GM20000 (cell line): ENCODE data around the gene LYPLA2.
"Not testable (repeated sequence)": the region's sequence is repeated elsewhere in the genome, so short reads cannot be mapped to it uniquely, and the experiment has no call there.

Experiments used
- DNase-seq: peaks from one replicate; pipeline ENCODE4 v3.0.0; 2012; ENCODE audit warnings: low spot score
- TF ChIP-seq, protein P1 (sequence below): IDR thresholded peaks from 2 replicates; pipeline ENCODE4 v1.5.1; 2012; ENCODE audit warnings: mild to moderate bottlenecking, control low read depth; ENCODE audit errors: extremely low read depth, missing control alignments

The LYPLA2 gene

DNA sequence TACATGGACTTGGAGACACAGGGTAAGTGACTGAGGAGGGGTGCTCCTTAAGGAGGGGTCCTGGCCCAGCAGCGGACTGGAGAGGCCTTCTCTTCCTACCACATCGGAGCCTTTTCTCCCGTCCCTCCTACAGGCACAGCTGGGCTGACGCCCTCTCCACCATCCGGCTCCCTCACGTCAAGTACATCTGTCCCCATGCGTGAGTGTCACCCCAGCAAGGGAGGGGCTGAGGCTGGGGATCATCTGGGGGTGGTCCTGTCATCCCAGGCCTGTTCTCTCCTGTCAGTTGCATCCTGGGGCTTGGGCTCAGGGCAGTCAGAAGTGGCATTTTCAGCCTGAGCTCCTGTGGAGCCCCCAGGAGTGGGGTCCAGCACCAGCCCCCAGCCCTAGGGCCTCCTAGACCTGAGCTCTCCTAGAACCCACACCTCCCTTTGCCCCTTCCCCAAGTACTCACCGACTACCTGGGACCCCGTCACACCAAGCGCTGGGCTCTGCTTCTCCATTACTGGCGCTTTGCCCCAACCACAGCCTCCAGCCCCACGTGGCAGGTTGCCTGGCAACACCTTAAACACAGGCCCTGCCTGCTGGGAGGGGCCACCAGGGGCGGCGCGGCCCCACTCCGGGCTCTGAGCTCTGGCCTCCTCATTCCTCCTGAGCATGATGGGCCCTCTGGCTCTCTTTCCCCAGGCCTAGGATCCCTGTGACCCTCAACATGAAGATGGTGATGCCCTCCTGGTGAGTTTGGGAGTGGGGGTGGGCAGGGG is 2.3 kb downstream of the LYPLA2 start:
- no peak for DNase-seq
- TF ChIP-seq, protein P1, sequence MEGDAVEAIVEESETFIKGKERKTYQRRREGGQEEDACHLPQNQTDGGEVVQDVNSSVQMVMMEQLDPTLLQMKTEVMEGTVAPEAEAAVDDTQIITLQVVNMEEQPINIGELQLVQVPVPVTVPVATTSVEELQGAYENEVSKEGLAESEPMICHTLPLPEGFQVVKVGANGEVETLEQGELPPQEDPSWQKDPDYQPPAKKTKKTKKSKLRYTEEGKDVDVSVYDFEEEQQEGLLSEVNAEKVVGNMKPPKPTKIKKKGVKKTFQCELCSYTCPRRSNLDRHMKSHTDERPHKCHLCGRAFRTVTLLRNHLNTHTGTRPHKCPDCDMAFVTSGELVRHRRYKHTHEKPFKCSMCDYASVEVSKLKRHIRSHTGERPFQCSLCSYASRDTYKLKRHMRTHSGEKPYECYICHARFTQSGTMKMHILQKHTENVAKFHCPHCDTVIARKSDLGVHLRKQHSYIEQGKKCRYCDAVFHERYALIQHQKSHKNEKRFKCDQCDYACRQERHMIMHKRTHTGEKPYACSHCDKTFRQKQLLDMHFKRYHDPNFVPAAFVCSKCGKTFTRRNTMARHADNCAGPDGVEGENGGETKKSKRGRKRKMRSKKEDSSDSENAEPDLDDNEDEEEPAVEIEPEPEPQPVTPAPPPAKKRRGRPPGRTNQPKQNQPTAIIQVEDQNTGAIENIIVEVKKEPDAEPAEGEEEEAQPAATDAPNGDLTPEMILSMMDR = no peak

DNA sequence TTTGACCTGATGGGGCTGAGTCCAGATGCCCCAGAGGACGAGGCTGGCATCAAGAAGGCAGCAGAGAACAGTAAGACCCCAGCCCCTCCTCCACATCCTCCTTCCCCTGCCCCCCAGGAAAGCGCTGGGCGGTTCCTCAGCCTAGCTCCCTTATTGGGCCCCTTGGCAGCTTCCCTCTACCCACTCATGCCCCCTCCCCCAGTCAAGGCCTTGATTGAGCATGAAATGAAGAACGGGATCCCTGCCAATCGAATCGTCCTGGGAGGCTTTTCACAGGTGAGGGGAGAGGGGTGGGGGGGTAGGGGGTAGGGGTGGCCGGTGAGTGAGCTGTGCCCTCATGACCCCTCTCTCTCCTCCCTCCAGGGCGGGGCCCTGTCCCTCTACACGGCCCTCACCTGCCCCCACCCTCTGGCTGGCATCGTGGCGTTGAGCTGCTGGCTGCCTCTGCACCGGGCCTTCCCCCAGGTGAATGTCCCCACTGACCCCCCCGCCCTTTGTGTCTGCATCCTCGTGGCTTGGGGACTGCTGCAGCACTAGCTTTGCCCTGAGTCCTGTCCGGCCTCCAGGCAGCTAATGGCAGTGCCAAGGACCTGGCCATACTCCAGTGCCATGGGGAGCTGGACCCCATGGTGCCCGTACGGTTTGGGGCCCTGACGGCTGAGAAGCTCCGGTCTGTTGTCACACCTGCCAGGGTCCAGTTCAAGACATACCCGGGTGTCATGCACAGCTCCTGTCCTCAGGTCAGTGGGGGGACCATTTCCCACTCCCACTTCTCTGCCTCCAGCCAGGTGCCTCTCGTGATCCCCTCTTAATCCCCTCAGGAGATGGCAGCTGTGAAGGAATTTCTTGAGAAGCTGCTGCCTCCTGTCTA is 3.2 kb downstream of the LYPLA2 start:
- no peak for DNase-seq
- TF ChIP-seq, protein P1 = no peak

DNA sequence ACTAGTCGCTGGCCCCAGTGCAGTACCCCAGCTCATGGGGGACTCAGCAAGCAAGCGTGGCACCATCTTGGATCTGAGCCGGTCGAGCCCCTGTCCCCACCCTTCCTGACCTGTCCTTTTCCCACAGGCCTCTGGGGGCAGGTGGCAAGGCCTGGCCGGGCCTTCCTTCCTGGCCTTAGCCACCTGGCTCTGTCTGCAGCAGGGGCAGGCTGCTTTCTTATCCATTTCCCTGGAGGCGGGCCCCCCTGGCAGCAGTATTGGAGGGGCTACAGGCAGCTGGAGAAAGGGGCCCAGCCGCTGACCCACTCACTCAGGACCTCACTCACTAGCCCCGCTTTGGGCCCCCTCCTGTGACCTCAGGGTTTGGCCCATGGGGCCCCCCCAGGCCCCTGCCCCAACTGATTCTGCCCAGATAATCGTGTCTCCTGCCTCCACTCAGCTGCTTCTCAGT is 3.8 kb downstream of the LYPLA2 start:
- DNase-seq = not testable (repeated sequence)

DNA sequence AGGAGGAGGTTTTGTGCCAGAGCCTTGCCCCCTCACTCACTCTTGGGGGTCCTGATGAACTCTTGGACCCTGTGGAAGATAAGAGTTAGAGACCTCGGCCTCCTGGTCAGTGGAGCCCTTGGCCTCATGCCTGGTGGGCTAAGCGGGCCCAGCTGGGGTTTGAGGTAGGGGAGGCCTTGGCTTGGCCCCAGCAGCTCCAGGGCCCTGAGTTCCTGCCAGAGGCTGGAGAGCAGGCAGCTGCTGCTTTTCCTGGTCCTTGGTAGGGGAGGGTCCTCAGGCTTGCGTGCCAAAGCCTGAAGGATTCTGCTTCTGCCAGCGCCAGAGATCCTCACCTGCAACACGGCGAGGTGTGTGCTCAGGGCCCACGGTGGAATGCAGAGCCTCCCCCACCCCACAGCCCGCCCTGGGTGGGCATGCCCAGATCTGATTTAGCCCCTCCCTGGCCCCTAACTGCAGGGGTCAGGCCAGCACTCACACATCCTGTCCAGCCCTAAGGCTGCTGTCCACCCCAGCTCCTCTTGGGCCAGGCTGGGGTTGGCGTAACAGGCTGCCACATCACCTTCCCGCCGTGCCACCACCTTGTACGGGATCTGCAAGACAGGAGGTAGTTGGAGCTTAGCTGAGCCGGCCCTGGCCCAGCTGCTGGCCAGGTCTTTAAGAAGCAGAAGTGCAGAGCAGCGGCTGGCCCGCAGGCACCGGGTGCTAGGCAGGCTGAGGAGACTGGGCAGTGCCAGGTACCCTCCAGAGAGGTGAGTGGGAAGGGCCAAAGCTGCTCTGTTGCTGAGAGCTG is 4.9 kb downstream of the LYPLA2 start:
- TF ChIP-seq, protein P1 = no peak
- DNase-seq = no peak

DNA sequence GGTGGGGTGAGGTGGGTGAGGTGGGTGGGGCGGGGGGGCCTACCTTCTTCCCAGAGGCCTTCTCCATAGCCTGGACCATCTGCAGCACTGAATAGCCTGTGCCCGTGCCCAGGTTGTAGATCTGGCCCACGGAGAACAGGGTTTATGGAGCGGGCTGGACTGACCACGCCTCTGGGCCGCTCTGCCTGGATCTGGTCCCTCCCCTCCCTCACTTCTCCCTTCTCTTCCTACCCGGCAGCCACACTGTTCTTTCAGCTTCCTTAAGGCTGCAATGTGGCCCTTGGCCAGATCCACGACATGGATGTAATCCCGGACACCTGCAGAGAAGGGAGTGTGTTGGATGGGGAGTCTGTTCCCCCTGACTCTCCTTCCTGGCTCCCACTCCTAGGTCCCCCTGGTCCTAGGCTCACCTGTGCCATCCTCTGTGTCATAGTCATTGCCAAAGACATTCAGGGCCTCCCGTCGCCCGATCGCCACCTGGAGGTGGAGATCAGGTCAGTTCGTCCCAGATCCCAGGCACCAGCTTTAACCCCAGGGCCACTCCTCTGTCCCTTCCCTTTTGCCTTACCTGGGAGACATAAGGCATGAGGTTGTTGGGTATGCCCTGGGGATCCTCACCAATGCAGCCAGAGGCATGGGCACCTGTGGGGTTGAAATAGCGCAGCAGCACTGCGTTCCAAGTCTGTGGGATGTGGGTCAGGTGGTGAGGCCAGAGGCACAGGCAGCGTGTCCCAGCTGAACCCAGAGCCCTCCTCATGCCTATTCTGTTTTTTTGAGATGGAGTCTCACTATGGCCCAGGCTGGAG is 5.7 kb downstream of the LYPLA2 start:
- TF ChIP-seq, protein P1 = no peak
- no peak for DNase-seq

DNA sequence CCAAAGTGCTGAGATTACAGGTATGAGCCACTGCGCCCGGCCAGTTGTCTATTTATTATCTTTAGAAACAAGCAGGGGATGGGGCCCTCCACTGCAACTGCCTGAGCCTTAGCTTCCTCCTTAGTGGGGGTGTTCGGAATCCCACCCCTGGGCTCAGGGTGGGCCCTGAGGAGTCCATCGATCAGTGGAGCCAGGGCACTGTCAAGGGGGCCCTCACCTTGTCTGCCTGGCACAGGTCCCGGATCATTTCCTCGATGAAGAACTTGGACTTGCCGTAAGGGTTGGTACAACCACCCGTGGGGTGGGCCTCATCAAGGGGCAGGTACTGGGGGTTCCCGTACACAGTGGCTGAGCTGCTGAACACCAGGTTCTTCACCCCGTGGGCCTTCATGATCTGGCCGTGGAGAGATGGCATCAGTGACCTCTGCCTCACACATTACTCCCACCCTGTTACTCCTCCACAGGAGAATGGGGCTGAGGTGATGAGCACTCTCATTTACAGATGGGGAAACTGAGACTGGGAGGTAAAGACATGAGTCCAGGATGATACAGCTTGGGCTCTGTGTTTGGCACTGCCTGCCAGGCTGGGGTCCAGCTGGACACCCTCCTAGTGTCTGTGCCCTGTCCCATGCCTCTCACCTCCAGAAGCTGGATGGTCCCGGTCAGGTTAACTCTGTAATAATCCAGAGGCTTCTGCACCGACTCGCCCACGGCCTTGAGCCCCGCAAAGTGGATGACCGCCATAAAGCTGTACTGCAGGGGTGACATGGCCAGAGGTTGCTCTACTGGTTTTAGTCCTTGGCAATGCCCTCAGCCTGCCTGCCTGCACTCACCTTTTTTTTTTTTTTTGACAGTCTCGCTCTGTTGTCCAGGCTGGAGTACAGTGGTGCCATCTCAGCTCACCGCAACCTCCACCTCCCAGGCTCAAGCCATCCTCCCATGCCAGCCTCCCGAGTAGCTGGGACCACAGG is 6.8 kb downstream of the LYPLA2 start:
- TF ChIP-seq, protein P1 = no peak
- no peak for DNase-seq
